ENCODE measurements around the gene GEMIN2. TPM values are rescaled to one million over a fixed set of nuclear protein-coding genes. Genes with fewer than 3 reads are reported as not detected.

GEMIN2 gene
- total RNA-seq = 10 to 100 TPM; 15.1 to 17.2 TPM

GRCh38 chr14:39114073-39114838, at the start of gene GEMIN2:
GEMIN2 (plus strand) TSS chr14:39114323; CDS start chr14:39114339, 16 bp downstream.

GRCh38 chr14:39102969-39103957, 10.9 kb upstream of the GEMIN2 start, which contains the start of gene SEC23A:
SEC23A (minus strand) TSS chr14:39103235; CDS start chr14:39096118, 7,117 bp downstream.

GRCh38 chr14:39174560-39175444, 60.7 kb downstream of the GEMIN2 start, which contains the start of gene PNN:
PNN (plus strand) TSS chr14:39175254; CDS start chr14:39175280, 26 bp downstream.

Other genes starting within 250 kb of the GEMIN2 start
- gene SEC23A, start 11.1 kb upstream of the GEMIN2 start, total RNA-seq = 10 to 100 TPM; 46.7 to 48.0 TPM
- 10 to 100 TPM; 30.0 to 30.2 TPM for gene TRAPPC6B, start 56.0 kb downstream of the GEMIN2 start, total RNA-seq
- 10 to 100 TPM; 81.3 to 88.9 TPM for gene PNN, start 60.9 kb downstream of the GEMIN2 start, total RNA-seq
- 10 to 100 TPM; 24.3 to 25.2 TPM for gene MIA2, start 119.6 kb downstream of the GEMIN2 start, total RNA-seq

All from activated naive CD4-positive, alpha-beta T cell treated with anti-CD3 and anti-CD28 coated beads, Interleukin-2, amount 10 ng/mL, durations not matched to agents 5 hours and 36 hours (primary cell).